Measurements from ENCODE around the gene MAFB.

MAFB gene

GRCh38 chr20:40682104-40682981 is 6.7 kb downstream of the MAFB start:
- DNase-seq: no peak

- DNase-seq: no peak
Observed at GRCh38 chr20:40681684-40682083, 7.4 kb downstream of the MAFB start.

- DNase-seq: no peak
Observed at GRCh38 chr20:40681165-40681564, 7.9 kb downstream of the MAFB start.

GRCh38 chr20:40680161-40680959 is 8.7 kb downstream of the MAFB start:
- no peak for DNase-seq

- no peak for DNase-seq
Observed at GRCh38 chr20:40679184-40679583, 9.9 kb downstream of the MAFB start.

- DNase-seq: no peak
Observed at GRCh38 chr20:40678286-40678875, 10.7 kb downstream of the MAFB start.

- no peak for DNase-seq
Observed at GRCh38 chr20:40677343-40677924, 11.6 kb downstream of the MAFB start.

- DNase-seq: no peak
Observed at GRCh38 chr20:40676491-40677269, 12.4 kb downstream of the MAFB start.

- no peak for DNase-seq
Observed at GRCh38 chr20:40675599-40676221, 13.3 kb downstream of the MAFB start.

- no peak for DNase-seq
Observed at GRCh38 chr20:40673442-40673841, 15.6 kb downstream of the MAFB start.

GRCh38 chr20:40672095-40672494 is 16.9 kb downstream of the MAFB start:
- no peak for DNase-seq

GRCh38 chr20:40670253-40670652 is 18.8 kb downstream of the MAFB start:
- no peak for DNase-seq

- DNase-seq: no peak
Observed at GRCh38 chr20:40669692-40670091, 19.3 kb downstream of the MAFB start.

GRCh38 chr20:40668449-40669228 is 20.4 kb downstream of the MAFB start:
- no peak for DNase-seq

- no peak for DNase-seq
Observed at GRCh38 chr20:40667503-40667902, 21.5 kb downstream of the MAFB start.

GRCh38 chr20:40666336-40666735 is 22.7 kb downstream of the MAFB start:
- DNase-seq: no peak

- DNase-seq: no peak
Observed at GRCh38 chr20:40664891-40665290, 24.1 kb downstream of the MAFB start.

- no peak for DNase-seq
Observed at GRCh38 chr20:40663991-40664880, 24.8 kb downstream of the MAFB start.
